ENCODE data around the gene RGS6. TPM values are rescaled to one million over a fixed set of nuclear protein-coding genes. Genes with fewer than 3 reads are reported as not detected.

Gene RGS6
- total RNA-seq, 4 donors from 2014 or later: 0.84 to 3.0 (median 1.7) TPM; not detected in 1

- 80 to 83% methylated on average over 4 of the region's 4 CpGs for whole genome bisulfite sequencing, 2 donors
- H3K4me3 ChIP-seq (ENCODE audit: low read depth, poor library complexity, severe bottlenecking): no peak overlapping the region
- DNase-seq (ENCODE audit: low spot score in 2 of 2): no peak
- TF ChIP-seq POLR2A (IDR thresholded peaks at IDR 0.05) (no peak), CTCF (IDR thresholded peaks at IDR 0.05) (no peak)
- intact Hi-C loops (cut with DNase I; ENCODE audit: low total_unique reads): no loop called here
Observed at GRCh38 chr14:72057701-72058285, 125.6 kb downstream of the RGS6 start.

GRCh38 chr14:72060460-72060859, 128.2 kb downstream of the RGS6 start:
- DNase-seq (ENCODE audit: low spot score in 2 of 2): no peak
- intact Hi-C loops (cut with DNase I; ENCODE audit: low total_unique reads): no loop called here
- no peak overlapping the region for H3K4me3 ChIP-seq (ENCODE audit: low read depth, poor library complexity, severe bottlenecking)
- WGBS, 2 donors: 40 to 56% methylated on average over 3 of the region's 3 CpGs
- TF ChIP-seq CTCF (IDR thresholded peaks at IDR 0.05): no peak
- no peak for TF ChIP-seq POLR2A (IDR thresholded peaks at IDR 0.05)

DNA sequence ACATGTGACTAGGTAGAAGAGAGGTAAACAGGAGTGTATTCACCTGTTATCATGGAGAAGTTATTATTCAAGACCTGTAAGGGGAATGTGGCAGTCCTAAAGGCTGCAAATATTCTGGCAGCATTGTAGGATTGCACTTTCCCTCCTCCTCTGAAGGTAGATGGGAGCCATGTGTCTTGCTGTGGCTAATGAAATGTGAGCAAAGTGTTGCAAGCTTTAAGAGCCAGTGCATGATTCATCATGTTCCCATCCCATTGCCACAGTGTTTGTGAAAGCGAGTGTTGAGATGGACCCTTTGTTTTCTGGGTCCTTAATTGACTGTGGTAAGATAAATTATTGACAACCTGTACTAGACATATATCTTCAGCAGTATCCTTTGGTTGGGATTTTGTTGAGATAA, 128.7 kb downstream of the RGS6 start:
- 83 to 95% methylated on average over 1 of the region's 1 CpG for WGBS, 2 donors
- intact Hi-C loops (cut with DNase I; ENCODE audit: low total_unique reads): no loop called here
- no peak overlapping the region for H3K4me3 ChIP-seq (ENCODE audit: low read depth, poor library complexity, severe bottlenecking)
- TF ChIP-seq CTCF (IDR thresholded peaks at IDR 0.05): no peak
- TF ChIP-seq POLR2A (IDR thresholded peaks at IDR 0.05): no peak
- DNase-seq (ENCODE audit: low spot score in 2 of 2): no peak

- H3K4me3 ChIP-seq (ENCODE audit: low read depth, poor library complexity, severe bottlenecking): no peak overlapping the region
- intact Hi-C loops (cut with DNase I; ENCODE audit: low total_unique reads): no loop called here
- TF ChIP-seq POLR2A (IDR thresholded peaks at IDR 0.05) (no peak), CTCF (IDR thresholded peaks at IDR 0.05) (no peak)
- no peak for DNase-seq (ENCODE audit: low spot score in 2 of 2)
- WGBS, 2 donors: 73 to 75% methylated on average over 1 of the region's 1 CpG
Observed at GRCh38 chr14:72061718-72062117, 129.5 kb downstream of the RGS6 start.

- WGBS, 2 donors: 79% methylated on average over 4 of the region's 4 CpGs
- no peak for TF ChIP-seq CTCF (IDR thresholded peaks at IDR 0.05)
- no peak for TF ChIP-seq POLR2A (IDR thresholded peaks at IDR 0.05)
- intact Hi-C loops (cut with DNase I; ENCODE audit: low total_unique reads): no loop called here
- no peak overlapping the region for H3K4me3 ChIP-seq (ENCODE audit: low read depth, poor library complexity, severe bottlenecking)
- DNase-seq (ENCODE audit: low spot score in 2 of 2): no peak
Observed at GRCh38 chr14:72063761-72064282, 131.6 kb downstream of the RGS6 start.

GRCh38 chr14:72064501-72064900, 132.3 kb downstream of the RGS6 start:
- 54 to 59% methylated on average over 4 of the region's 4 CpGs for WGBS, 2 donors
- intact Hi-C loops (cut with DNase I; ENCODE audit: low total_unique reads): no loop called here
- no peak overlapping the region for H3K4me3 ChIP-seq (ENCODE audit: low read depth, poor library complexity, severe bottlenecking)
- TF ChIP-seq CTCF (IDR thresholded peaks at IDR 0.05) (no peak), POLR2A (IDR thresholded peaks at IDR 0.05) (no peak)
- no peak for DNase-seq (ENCODE audit: low spot score in 2 of 2)
